A549 (cell line): ENCODE results near the gene BSND. TPM values are rescaled to one million over a fixed set of nuclear protein-coding genes. Genes with fewer than 3 reads are reported as not detected.

Source experiments
- ATAC-seq, 2 experiments: fragments of 200-7000 bp in 1 of 2; fragments of >200 bp in 1 of 2; cut with Nextera tagmentation in 1 of 2; cut with Tn5 transposase in 1 of 2; 3 replicates each; pipeline versions ENCODE4 v1.8.0 to v1.9.1; 2018 to 2020; ENCODE audit warnings: mild to moderate bottlenecking in 1 of 2, moderate library complexity in 1 of 2
- CTCF ChIA-PET: fragments of 300-600 bp; sonication (Branson Sonifier 250); formaldehyde crosslinking; extraction: SDS; loops from one replicate; lab custom pipeline; 2021; ENCODE audit warnings: antibody characterized with exemption, inconsistent platforms; lab: Yijun Ruan, JAX
- POLR2A ChIA-PET: fragments of 350-600 bp; formaldehyde crosslinking; extraction: SDS; loops from one replicate; lab custom pipeline; 2021; ENCODE audit warnings: antibody characterized with exemption, inconsistent platforms; lab: Yijun Ruan, JAX
- DNase-seq, 2 experiments: peaks; one replicate each; pipeline versions ENCODE4 v3.0.0 to v3.0.0-alpha.2; 2011 to 2016; ENCODE audit warnings: low read depth in 1 of 2, low spot score in 1 of 2
- FAIRE-seq: peaks from 2 replicates; lab custom pipeline; 2011; peaks lifted over from hg19 to GRCh38; lab: Jason Lieb, UNC
- H3K27ac ChIP-seq, 2 experiments: fragments of >200 bp; sonication (Bioruptor Twin); formaldehyde crosslinking; 3 replicates each; pipeline ENCODE4 v1.5.1; 2016 to 2017
- H3K4me1 ChIP-seq: fragments of >200 bp; sonication (Bioruptor Twin); formaldehyde crosslinking; 3 replicates; pipeline ENCODE4 v1.6.1; 2016
- H3K4me2 ChIP-seq: fragments of >200 bp; sonication (Bioruptor Twin); formaldehyde crosslinking; 3 replicates; pipeline ENCODE4 v1.6.1; 2016
- H3K4me3 ChIP-seq: fragments of >200 bp; sonication (Bioruptor Twin); formaldehyde crosslinking; 3 replicates; pipeline ENCODE4 v1.5.1; 2016
- H3K9me3 ChIP-seq: fragments of >200 bp; sonication (Bioruptor Twin); formaldehyde crosslinking; 3 replicates; pipeline ENCODE4 v1.6.1; 2016
- CEBPB ChIP-seq, 2 experiments: fragments of >200 bp in 1 of 2; sonication (Bioruptor Twin) in 1 of 2; formaldehyde crosslinking in 1 of 2; IDR thresholded peaks; 2 replicates each; pipeline ENCODE4 v1.6.1; 2012 to 2016
- CHD2 ChIP-seq: fragments of 150-350 bp; IDR thresholded peaks from 2 replicates; pipeline ENCODE4 v1.6.1; 2014; ENCODE audit warnings: low read length; ENCODE audit not compliant: partially characterized antibody
- EHF ChIP-seq: fragments of 250-450 bp; sonication (Bioruptor Pico); IDR thresholded peaks from 2 replicates; pipeline ENCODE4 v1.5.0; 2020; ENCODE audit warnings: mild to moderate bottlenecking
- EHMT2 ChIP-seq: fragments of 200-600 bp; sonication (generic); IDR thresholded peaks from 2 replicates; pipeline ENCODE4 v1.6.1; 2016; ENCODE audit warnings: antibody characterized with exemption, low read depth, mild to moderate bottlenecking, moderate library complexity
- EP300 ChIP-seq, 2 experiments: fragments of >200 bp; sonication (Bioruptor Twin); formaldehyde crosslinking; IDR thresholded peaks; 2 replicates in 1 of 2; 3 replicates in 1 of 2; pipeline ENCODE4 v1.6.1; 2016 to 2017
- FOXS1 ChIP-seq: fragments of 250-450 bp; sonication (Bioruptor Pico); IDR thresholded peaks from 2 replicates; pipeline ENCODE4 v1.5.0; 2020; ENCODE audit warnings: mild to moderate bottlenecking, moderate library complexity
- HDAC2 ChIP-seq: fragments of 200-600 bp; sonication (generic); IDR thresholded peaks from 2 replicates; pipeline ENCODE4 v1.6.1; 2016
- HOXB5 ChIP-seq: fragments of 250-450 bp; sonication (Bioruptor Pico); IDR thresholded peaks from 2 replicates; pipeline ENCODE4 v1.5.0; 2020; ENCODE audit warnings: mild to moderate bottlenecking, moderate library complexity
- JUN ChIP-seq, 2 experiments: fragments of >200 bp; sonication (Bioruptor Twin); formaldehyde crosslinking; IDR thresholded peaks; 2 replicates in 1 of 2; 3 replicates in 1 of 2; pipeline ENCODE4 v1.6.1; 2016 to 2017
- KDM1A ChIP-seq: fragments of 200-600 bp; sonication (generic); IDR thresholded peaks from 2 replicates; pipeline ENCODE4 v1.6.1; 2016; ENCODE audit warnings: low read depth, mild to moderate bottlenecking
- NFE2L2 ChIP-seq: fragments of 150-350 bp; conservative IDR thresholded peaks from 2 replicates; pipeline ENCODE4 v1.6.1; 2014; ENCODE audit warnings: low read length
- NR3C1 ChIP-seq: fragments of >200 bp; sonication (Bioruptor Twin); formaldehyde crosslinking; IDR thresholded peaks from 3 replicates; pipeline ENCODE4 v1.6.1; 2017
- PHF8 ChIP-seq: fragments of 200-600 bp; sonication (generic); IDR thresholded peaks from 2 replicates; pipeline ENCODE4 v1.6.1; 2016; ENCODE audit warnings: low read depth, mild to moderate bottlenecking, antibody characterized with exemption, moderate library complexity, borderline replicate concordance
- POLR2A ChIP-seq: IDR thresholded peaks from 2 replicates; pipeline ENCODE4 v1.6.1; 2012; ENCODE audit warnings: mild to moderate bottlenecking, low read length
- POLR2AphosphoS2 ChIP-seq: conservative IDR thresholded peaks from 2 replicates; pipeline ENCODE4 v1.6.1; 2012; ENCODE audit warnings: low read length, improper control_type of control experiment, inconsistent platforms
- RCOR1 ChIP-seq: fragments of 150-350 bp; IDR thresholded peaks from 2 replicates; pipeline ENCODE4 v1.6.1; 2014; ENCODE audit warnings: antibody characterized with exemption, low read length, low read depth
- SREBF2 ChIP-seq: fragments of 450-650 bp; IDR thresholded peaks from 2 replicates; pipeline ENCODE4 v1.6.1; 2014; ENCODE audit warnings: mild to moderate bottlenecking, moderate library complexity
- TP53 ChIP-seq: fragments of 250-450 bp; sonication (Bioruptor Pico); IDR thresholded peaks from 2 replicates; pipeline ENCODE4 v1.5.0; 2021; ENCODE audit warnings: mild to moderate bottlenecking, moderate library complexity
- ZFP36 ChIP-seq: fragments of 450-650 bp; IDR thresholded peaks from 2 replicates; pipeline ENCODE4 v1.6.1; 2014; ENCODE audit warnings: borderline replicate concordance; ENCODE audit not compliant: partially characterized antibody
- ZNF302 ChIP-seq: fragments of 250-450 bp; sonication (Bioruptor Pico); IDR thresholded peaks from 2 replicates; pipeline ENCODE4 v1.9.0; 2021; ENCODE audit warnings: inconsistent platforms, mild to moderate bottlenecking, moderate library complexity
- ZSCAN20 ChIP-seq: fragments of 250-450 bp; sonication (Bioruptor Pico); IDR thresholded peaks from 2 replicates; pipeline ENCODE4 v1.8.0; 2022; ENCODE audit warnings: mild to moderate bottlenecking, moderate library complexity
- WGBS: methylation state at CpG from one replicate; pipeline ENCODE4 v1.1.6; 2017; ENCODE audit errors: missing lambda C conversion rate; 5-methylcytosine and 5-hydroxymethylcytosine counted together
- polyA plus RNA-seq, 4 experiments: library from polyadenylated mRNA; depleted of rRNA in 3 of 4; stranded (reverse); fragments of >200 nt; fragmentation: RNase III in 1 of 4; extraction: RNeasy Plus Mini Kit Qiagen cat#74134 plus additional on column Dnase treatment in 1 of 4; gene quantifications; 2 replicates in 3 of 4; 3 replicates in 1 of 4; pipeline ENCODE4 v1.2.3, GENCODE V29; 2011 to 2017
- TF ChIP-seq, protein P1 (sequence below): fragments of >200 bp; sonication (Bioruptor Twin); formaldehyde crosslinking; IDR thresholded peaks from 2 replicates; pipeline ENCODE4 v1.6.1; 2016
- TF ChIP-seq, protein P2 (sequence below): fragments of 250-450 bp; sonication (Bioruptor Pico); IDR thresholded peaks from 2 replicates; pipeline ENCODE4 v1.5.0; 2021; ENCODE audit warnings: mild to moderate bottlenecking, moderate library complexity, borderline replicate concordance
- TF ChIP-seq, protein P3 (sequence below): IDR thresholded peaks from 2 replicates; pipeline ENCODE4 v1.6.1; 2012
- TF ChIP-seq, protein P4 (sequence below): fragments of 450-650 bp; IDR thresholded peaks from 2 replicates; pipeline ENCODE4 v1.6.1; 2014; ENCODE audit warnings: antibody characterized with exemption
- TF ChIP-seq, protein P5 (sequence below): fragments of 250-450 bp; sonication (Bioruptor Pico); IDR thresholded peaks from 2 replicates; pipeline ENCODE4 v1.5.0; 2020; ENCODE audit warnings: low read depth, mild to moderate bottlenecking, moderate library complexity

The BSND gene
- polyA plus RNA-seq, 2 of the 4 experiments (the other 2 are of a cell fraction), result not detected

DNA sequence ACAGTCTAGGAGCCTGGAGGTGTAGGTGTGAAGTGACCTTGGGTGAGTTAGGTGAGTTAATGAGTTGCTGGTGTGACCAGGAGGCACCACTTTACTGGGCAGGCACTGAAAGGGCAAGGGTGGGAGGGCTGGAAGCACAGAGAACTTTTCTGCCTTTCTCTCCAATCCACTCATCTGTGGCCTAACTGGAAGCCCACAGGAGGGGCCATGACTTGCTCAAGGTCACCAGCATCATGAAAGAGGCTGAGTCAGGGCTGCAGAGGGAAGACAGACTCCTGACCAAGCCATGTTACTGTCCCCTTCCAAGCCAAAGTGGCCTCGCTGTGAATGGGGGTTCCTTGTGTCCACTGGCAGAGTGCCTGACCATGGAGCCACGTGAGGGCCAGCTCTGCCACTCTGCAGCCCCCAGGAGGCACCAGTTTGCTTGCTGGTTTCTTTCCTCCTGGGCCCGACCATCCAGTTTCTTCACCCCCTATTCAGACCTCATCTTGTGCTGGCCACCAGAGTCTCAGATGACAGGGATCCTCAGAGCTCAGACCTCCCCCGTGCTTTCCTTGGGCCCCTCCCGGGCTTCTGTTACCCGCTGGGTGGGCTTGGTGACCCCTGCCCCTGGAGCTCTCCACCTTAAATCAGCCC lies 4.3 kb upstream of the BSND start:
- TF ChIP-seq EP300 (IDR thresholded peaks at IDR 0.05) (no peak), EHF (CRISPR knock-in tag) (no peak), POLR2AphosphoS2 (no peak), FOXS1 (CRISPR knock-in tag) (no peak), POLR2A (no peak), HDAC2 (no peak), SREBF2 (no peak), ZNF302 (CRISPR knock-in tag) (no peak), ZSCAN20 (no peak), KDM1A (no peak), CEBPB (IDR thresholded peaks at IDR 0.05) (no peak), RCOR1 (no peak), PHF8 (no peak), TP53 (no peak)
- TF ChIP-seq, protein P1, sequence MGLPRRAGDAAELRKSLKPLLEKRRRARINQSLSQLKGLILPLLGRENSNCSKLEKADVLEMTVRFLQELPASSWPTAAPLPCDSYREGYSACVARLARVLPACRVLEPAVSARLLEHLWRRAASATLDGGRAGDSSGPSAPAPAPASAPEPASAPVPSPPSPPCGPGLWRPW, result no peak
- TF ChIP-seq, protein P2, sequence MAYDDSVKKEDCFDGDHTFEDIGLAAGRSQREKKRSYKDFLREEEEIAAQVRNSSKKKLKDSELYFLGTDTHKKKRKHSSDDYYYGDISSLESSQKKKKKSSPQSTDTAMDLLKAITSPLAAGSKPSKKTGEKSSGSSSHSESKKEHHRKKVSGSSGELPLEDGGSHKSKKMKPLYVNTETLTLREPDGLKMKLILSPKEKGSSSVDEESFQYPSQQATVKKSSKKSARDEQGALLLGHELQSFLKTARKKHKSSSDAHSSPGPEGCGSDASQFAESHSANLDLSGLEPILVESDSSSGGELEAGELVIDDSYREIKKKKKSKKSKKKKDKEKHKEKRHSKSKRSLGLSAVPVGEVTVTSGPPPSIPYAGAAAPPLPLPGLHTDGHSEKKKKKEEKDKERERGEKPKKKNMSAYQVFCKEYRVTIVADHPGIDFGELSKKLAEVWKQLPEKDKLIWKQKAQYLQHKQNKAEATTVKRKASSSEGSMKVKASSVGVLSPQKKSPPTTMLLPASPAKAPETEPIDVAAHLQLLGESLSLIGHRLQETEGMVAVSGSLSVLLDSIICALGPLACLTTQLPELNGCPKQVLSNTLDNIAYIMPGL (CRISPR knock-in tag), result no peak
- TF ChIP-seq, protein P3, sequence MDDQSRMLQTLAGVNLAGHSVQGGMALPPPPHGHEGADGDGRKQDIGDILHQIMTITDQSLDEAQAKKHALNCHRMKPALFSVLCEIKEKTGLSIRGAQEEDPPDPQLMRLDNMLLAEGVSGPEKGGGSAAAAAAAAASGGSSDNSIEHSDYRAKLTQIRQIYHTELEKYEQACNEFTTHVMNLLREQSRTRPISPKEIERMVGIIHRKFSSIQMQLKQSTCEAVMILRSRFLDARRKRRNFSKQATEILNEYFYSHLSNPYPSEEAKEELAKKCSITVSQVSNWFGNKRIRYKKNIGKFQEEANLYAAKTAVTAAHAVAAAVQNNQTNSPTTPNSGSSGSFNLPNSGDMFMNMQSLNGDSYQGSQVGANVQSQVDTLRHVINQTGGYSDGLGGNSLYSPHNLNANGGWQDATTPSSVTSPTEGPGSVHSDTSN, result no peak
- Histone ChIP-seq H3K9me3 (no peaks in the 10 kb centered on the region), H3K4me1 (0 out of 3 replicates have a peak, but pooled peaks cover 4% of the 10 kb centered on the region), H3K4me3 (no peak overlapping the region), H3K27ac (no peak overlapping the region), H3K4me2 (no peak overlapping the region)
- no peak for DNase-seq
- ChIA-PET POLR2A (no interaction called here), CTCF (interaction anchor here (0.8 to 20.8 kb wide), 4 partner anchors 10 to 49 kb away, joined by 4 to 451 read pairs (median 10); no protein-coding TSS in a partner anchor)
- no peak for FAIRE-seq
- WGBS, result 79% methylated on average over 6 of the region's 6 CpGs
- no peak for ATAC-seq

DNA sequence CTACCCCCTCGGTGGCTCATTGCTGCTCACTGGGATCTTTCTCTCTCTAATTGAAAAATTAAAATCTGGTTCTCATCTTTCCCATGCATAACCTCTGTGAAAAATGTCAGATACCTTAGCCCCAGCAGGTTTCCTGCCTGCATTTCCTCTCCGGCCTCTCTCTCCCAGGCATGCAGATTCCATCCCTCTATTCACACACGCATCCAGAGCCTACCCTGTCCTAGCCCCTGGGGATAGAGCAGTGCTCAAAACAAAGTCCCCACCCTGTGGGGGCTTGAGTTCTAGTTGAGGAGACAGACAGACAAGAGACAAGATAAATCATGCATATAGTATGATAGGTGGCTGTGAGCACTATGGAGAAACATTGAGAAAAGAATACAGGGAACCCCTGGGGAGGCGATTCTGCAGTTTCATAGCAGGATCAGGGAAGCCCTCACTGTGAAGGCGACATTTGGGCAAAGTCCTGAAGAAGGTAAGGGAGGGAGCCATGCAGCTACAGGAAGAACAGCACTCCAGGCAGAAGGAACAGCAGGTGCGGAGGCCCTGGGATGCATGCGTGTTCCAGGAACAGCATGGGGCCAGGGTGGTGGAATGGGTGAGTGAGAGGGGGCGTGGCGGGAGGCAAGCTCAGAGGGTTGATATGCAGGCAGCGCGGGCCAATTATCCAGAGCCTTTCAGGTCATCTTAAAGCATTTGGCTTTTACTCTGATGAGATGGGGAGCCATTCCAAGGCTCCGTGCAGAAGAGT lies 3.5 kb upstream of the BSND start:
- WGBS, result 72% methylated on average over 12 of the region's 12 CpGs
- TF ChIP-seq POLR2AphosphoS2 (no peak), ZFP36 (no peak), NFE2L2 (no peak), CHD2 (no peak), KDM1A (no peak), EHMT2 (no peak), ZNF302 (CRISPR knock-in tag) (no peak), JUN (IDR thresholded peaks at IDR 0.05) (no peak), HDAC2 (no peak), FOXS1 (CRISPR knock-in tag) (no peak), HOXB5 (CRISPR knock-in tag) (no peak), NR3C1 (no peak)
- TF ChIP-seq, protein P4, sequence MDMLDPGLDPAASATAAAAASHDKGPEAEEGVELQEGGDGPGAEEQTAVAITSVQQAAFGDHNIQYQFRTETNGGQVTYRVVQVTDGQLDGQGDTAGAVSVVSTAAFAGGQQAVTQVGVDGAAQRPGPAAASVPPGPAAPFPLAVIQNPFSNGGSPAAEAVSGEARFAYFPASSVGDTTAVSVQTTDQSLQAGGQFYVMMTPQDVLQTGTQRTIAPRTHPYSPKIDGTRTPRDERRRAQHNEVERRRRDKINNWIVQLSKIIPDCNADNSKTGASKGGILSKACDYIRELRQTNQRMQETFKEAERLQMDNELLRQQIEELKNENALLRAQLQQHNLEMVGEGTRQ, result no peak
- TF ChIP-seq, protein P5, sequence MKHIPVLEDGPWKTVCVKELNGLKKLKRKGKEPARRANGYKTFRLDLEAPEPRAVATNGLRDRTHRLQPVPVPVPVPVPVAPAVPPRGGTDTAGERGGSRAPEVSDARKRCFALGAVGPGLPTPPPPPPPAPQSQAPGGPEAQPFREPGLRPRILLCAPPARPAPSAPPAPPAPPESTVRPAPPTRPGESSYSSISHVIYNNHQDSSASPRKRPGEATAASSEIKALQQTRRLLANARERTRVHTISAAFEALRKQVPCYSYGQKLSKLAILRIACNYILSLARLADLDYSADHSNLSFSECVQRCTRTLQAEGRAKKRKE (CRISPR knock-in tag), result no peak
- POLR2A ChIA-PET, result no interaction called here
- Histone ChIP-seq H3K27ac (no peak overlapping the region), H3K9me3 (no peaks in the 10 kb centered on the region), H3K4me3 (no peak overlapping the region), H3K4me1 (0 out of 3 replicates have a peak, but pooled peaks cover 4% of the 10 kb centered on the region), H3K4me2 (no peak overlapping the region)
- FAIRE-seq (no peak), ATAC-seq (no peak), DNase-seq (no peak)
- CTCF ChIA-PET, result interaction anchor here (0.6 to 20.8 kb wide), 14 partner anchors 9 to 241 kb away, joined by 3 to 451 read pairs (median 8); no protein-coding TSS in a partner anchor
